ENCODE measurements around the gene ATP8A2. TPM values are rescaled to one million over a fixed set of nuclear protein-coding genes. Genes with fewer than 3 reads are reported as not detected.

The ATP8A2 gene
- total and polyA plus RNA-seq, 2 of the 8 experiments (the other 6 are each of a cell fraction or from before 2014, with no cell fraction given) = 2.4 to 8.3 TPM

- H3K79me2 ChIP-seq (ENCODE audit: control insufficient read depth in 1 of 2, insufficient read depth in 2 of 2, low read length in 2 of 2) = no peaks in the 10 kb centered on the region
- H3K23ac ChIP-seq (ENCODE audit: insufficient read length) = no peak overlapping the region
- no peaks in the 10 kb centered on the region for H3K9me3 ChIP-seq (ENCODE audit: insufficient read depth in 2 of 2, low read depth in 1 of 2, low read length in 1 of 2)
- H3K56ac ChIP-seq (replicated peaks; ENCODE audit: insufficient read length, low read depth, low read length) = no peak overlapping the region
- H2BK15ac ChIP-seq (ENCODE audit: low read length) = no peak overlapping the region
- no peak overlapping the region for H2BK20ac ChIP-seq (ENCODE audit: low read length)
- H3K4ac ChIP-seq (replicated peaks; ENCODE audit: insufficient read length, low read depth, low read length) = no peak overlapping the region
- no peak for DNase-seq (ENCODE audit: low read depth in 1 of 2, low spot score in 2 of 2)
- no peak overlapping the region for H3K18ac ChIP-seq (ENCODE audit: extremely low read depth, low read length)
- no peak overlapping the region for H3K4me3 ChIP-seq (ENCODE audit: extremely low read depth in 1 of 4, insufficient read depth in 2 of 4, low read depth in 3 of 4, low read length in 4 of 4)
- FAIRE-seq = no peak
- no peak overlapping the region for H2AK5ac ChIP-seq (ENCODE audit: low read depth, low read length)
- H4K91ac ChIP-seq (replicated peaks; ENCODE audit: insufficient read length, low read length) = no peak overlapping the region
- no peak overlapping the region for H3K4me2 ChIP-seq (ENCODE audit: insufficient read depth in 1 of 2, low read depth in 2 of 2, low read length in 2 of 2)
- H3K14ac ChIP-seq (ENCODE audit: insufficient read length) = no peak overlapping the region
- no peak overlapping the region for H2BK12ac ChIP-seq (ENCODE audit: low read depth, low read length)
- ChIA-PET CTCF (ENCODE audit: partially characterized antibody) (interaction anchor here (0.6 to 5.0 kb wide), 8 partner anchors 55 to 284 kb away, joined by 3 to 76 read pairs (median 6); no protein-coding TSS in a partner anchor), POLR2A (ENCODE audit: partially characterized antibody) (interaction anchor here (1.2 kb wide), 1 partner anchor 15 kb away, joined by 3 read pairs; no protein-coding TSS in a partner anchor)
- H3K27me3 ChIP-seq (replicated peaks in 1 of 4; ENCODE audit: control insufficient read depth in 3 of 4, extremely low read depth in 1 of 4, insufficient read depth in 3 of 4, low read length in 3 of 4) = no peaks in the 10 kb centered on the region
- 88% methylated on average over 5 of the region's 5 CpGs; no CpG with 5 or more reads in 1 of the 2 experiments for WGBS, 2 experiments (ENCODE audit: extremely low coverage in 1 of 2, insufficient coverage in 1 of 2, insufficient read length in 1 of 2, insufficient replicate concordance in 2 of 2, low coverage in 1 of 2, low lambda C conversion rate in 2 of 2, missing lambda C conversion rate in 1 of 2)
- no peak overlapping the region for H3K27ac ChIP-seq (ENCODE audit: low read depth, low read length)
- H4K5ac ChIP-seq (ENCODE audit: insufficient read length, low read depth, low read length) = no peak overlapping the region
- TF ChIP-seq ASH2L (IDR thresholded peaks at IDR 0.05; ENCODE audit: low read length) (no peak), CBX5 (IDR thresholded peaks at IDR 0.05; ENCODE audit: low read depth, low read length) (no peak), POLR2A (IDR thresholded peaks at IDR 0.05; ENCODE audit: control extremely low read depth in 1 of 2, low read depth in 2 of 2, low read length in 2 of 2) (no peak), JUN (IDR thresholded peaks at IDR 0.05; ENCODE audit: low read depth, low read length) (no peak)
- no peaks in the 10 kb centered on the region for H3K23me2 ChIP-seq (ENCODE audit: low read depth, low read length)
- no peaks in the 10 kb centered on the region for H3K4me1 ChIP-seq (replicated peaks in 1 of 4; ENCODE audit: control insufficient read depth in 3 of 4, insufficient read depth in 4 of 4, low read length in 3 of 4)
- H4K20me1 ChIP-seq (replicated peaks in 1 of 2; ENCODE audit: control insufficient read depth in 1 of 2, insufficient read depth in 2 of 2, low read length in 2 of 2) = no peaks in the 10 kb centered on the region
- no peaks in the 10 kb centered on the region for H3K36me3 ChIP-seq (ENCODE audit: control insufficient read depth in 2 of 4, insufficient read depth in 4 of 4, low read length in 3 of 4)
- no peaks in the 10 kb centered on the region for H3K79me1 ChIP-seq (ENCODE audit: low read depth, low read length)
- no peak overlapping the region for H2BK120ac ChIP-seq (replicated peaks; ENCODE audit: low read depth, low read length)
- H4K8ac ChIP-seq (ENCODE audit: extremely low read depth, insufficient read depth, low read length) = no peak overlapping the region
- no peak overlapping the region for H2AFZ ChIP-seq (ENCODE audit: low read length)
- H3K9ac ChIP-seq (replicated peaks in 1 of 4; ENCODE audit: extremely low read depth in 1 of 4, low read depth in 3 of 4, low read length in 3 of 4) = no peak overlapping the region
- H2BK5ac ChIP-seq (ENCODE audit: low read depth, low read length) = no peak overlapping the region
These were observed 456.2 kb downstream of the ATP8A2 start for GRCh38 chr13:25827831-25828465.

Data from H1 (cell line).